ENCODE results near the gene ZBTB40. TPM values are rescaled to one million over a fixed set of nuclear protein-coding genes. Genes with fewer than 3 reads are reported as not detected.

The ZBTB40 gene
- total RNA-seq, 2 experiments from 2014 or later: 14.0 to 14.3 TPM

- Mint-ChIP-seq H3K9me3 (no peaks in the 10 kb centered on the region), H3K4me1 (ENCODE audit: low read depth) (no peaks in the 10 kb centered on the region), H3K27ac (no peak overlapping the region), H3K4me3 (peak overlapping the region; percentile 70), H3K27me3 (no peaks in the 10 kb centered on the region), H3K36me3 (ENCODE audit: low read depth) (no peaks in the 10 kb centered on the region)
- no peak for TF ChIP-seq CTCF (IDR thresholded peaks at IDR 0.05)
- CTCF ChIA-PET: interaction anchor here (1.2 kb wide), 1 partner anchor 12 kb away, joined by 3 read pairs; no protein-coding TSS in a partner anchor
- ATAC-seq: peak; percentile 68
- DNase-seq: peak; percentile 43
- POLR2A ChIA-PET: no interaction called here
- intact Hi-C loops (cut with micrococcal nuclease): no loop called here
Observed at GRCh38 chr1:22428672-22429071, 23.0 kb upstream of the ZBTB40 start.

GRCh38 chr1:22431965-22432364 lies 19.7 kb upstream of the ZBTB40 start:
- ChIA-PET POLR2A (no interaction called here), CTCF (interaction anchor here (1.9 kb wide), 1 partner anchor 16 kb away, joined by 4 read pairs; no protein-coding TSS in a partner anchor)
- no peak for DNase-seq
- H3K36me3 Mint-ChIP-seq (ENCODE audit: low read depth): no peaks in the 10 kb centered on the region
- H3K4me3 Mint-ChIP-seq: no peak overlapping the region
- intact Hi-C loops (cut with micrococcal nuclease): no loop called here
- TF ChIP-seq CTCF (IDR thresholded peaks at IDR 0.05): no peak
- H3K4me1 Mint-ChIP-seq (ENCODE audit: low read depth): no peaks in the 10 kb centered on the region
- no peaks in the 10 kb centered on the region for H3K9me3 Mint-ChIP-seq
- no peak for ATAC-seq
- H3K27ac Mint-ChIP-seq: no peak overlapping the region
- H3K27me3 Mint-ChIP-seq: peaks cover 10% of the 10 kb centered on the region

- H3K4me1 Mint-ChIP-seq (ENCODE audit: low read depth): no peaks in the 10 kb centered on the region
- POLR2A ChIA-PET: no interaction called here
Observed at GRCh38 chr1:22434717-22435116, 16.9 kb upstream of the ZBTB40 start.

GRCh38 chr1:22436948-22437347 lies 14.7 kb upstream of the ZBTB40 start:
- CTCF ChIA-PET: no interaction called here
- H3K4me3 Mint-ChIP-seq: no peak overlapping the region
- peaks cover 18% of the 10 kb centered on the region for H3K9me3 Mint-ChIP-seq
- DNase-seq (no peak), ATAC-seq (no peak)
- H3K4me1 Mint-ChIP-seq (ENCODE audit: low read depth): no peaks in the 10 kb centered on the region
- POLR2A ChIA-PET: no interaction called here
- intact Hi-C loops (cut with micrococcal nuclease): no loop called here
- H3K27ac Mint-ChIP-seq: no peak overlapping the region
- TF ChIP-seq CTCF (IDR thresholded peaks at IDR 0.05): no peak
- H3K36me3 Mint-ChIP-seq (ENCODE audit: low read depth): peaks cover 2% of the 10 kb centered on the region
- peaks cover 11% of the 10 kb centered on the region for H3K27me3 Mint-ChIP-seq

More at GRCh38 chr1:22434717-22435116, 16.9 kb upstream of the ZBTB40 start:
- H3K27me3 Mint-ChIP-seq: peaks cover 11% of the 10 kb centered on the region
- ATAC-seq (no peak), DNase-seq (no peak)
- intact Hi-C loops (cut with micrococcal nuclease): no loop called here
- no peak overlapping the region for H3K4me3 Mint-ChIP-seq
- no peak overlapping the region for H3K27ac Mint-ChIP-seq
- H3K36me3 Mint-ChIP-seq (ENCODE audit: low read depth): no peaks in the 10 kb centered on the region
- no peak for TF ChIP-seq CTCF (IDR thresholded peaks at IDR 0.05)
- H3K9me3 Mint-ChIP-seq: peaks cover 3% of the 10 kb centered on the region
- CTCF ChIA-PET: interaction anchor here (1.0 kb wide), 1 partner anchor 14 kb away, joined by 3 read pairs; no protein-coding TSS in a partner anchor

- Mint-ChIP-seq H3K27ac (no peak overlapping the region), H3K4me3 (no peak overlapping the region), H3K9me3 (peaks cover 18% of the 10 kb centered on the region), H3K36me3 (ENCODE audit: low read depth) (peaks cover 2% of the 10 kb centered on the region), H3K4me1 (ENCODE audit: low read depth) (no peaks in the 10 kb centered on the region), H3K27me3 (peaks cover 13% of the 10 kb centered on the region)
- ChIA-PET POLR2A (no interaction called here), CTCF (no interaction called here)
- intact Hi-C loops (cut with micrococcal nuclease): no loop called here
- DNase-seq: no peak
- ATAC-seq: no peak
- no peak for TF ChIP-seq CTCF (IDR thresholded peaks at IDR 0.05)
Observed at GRCh38 chr1:22437573-22437972, 14.1 kb upstream of the ZBTB40 start.
